COLO668 (cell line): ENCODE measurements around the gene TFAP2C.
"Not testable (repeated sequence)": the region's sequence is repeated elsewhere in the genome, so short reads cannot be mapped to it uniquely, and the experiment has no call there.

Source experiments
- DNase-seq: peaks from one replicate; lab custom pipeline; 2025; ENCODE audit not compliant: unreplicated experiment; lab: John Stamatoyannopoulos, UW

TFAP2C gene

GRCh38 chr20:56637576-56637975 is 8.5 kb downstream of the TFAP2C start:
- no peak for DNase-seq

- DNase-seq: no peak
Measured at GRCh38 chr20:56646599-56646998, 17.5 kb downstream of the TFAP2C start.

- DNase-seq: no peak
Measured at GRCh38 chr20:56653211-56653610, 24.1 kb downstream of the TFAP2C start.

- DNase-seq: no peak
Measured at GRCh38 chr20:56656632-56657031, 27.5 kb downstream of the TFAP2C start.

GRCh38 chr20:56657879-56658278 is 28.8 kb downstream of the TFAP2C start:
- no peak for DNase-seq

GRCh38 chr20:56658341-56658947 is 29.3 kb downstream of the TFAP2C start:
- DNase-seq: not testable (repeated sequence)

- no peak for DNase-seq
Measured at GRCh38 chr20:56663660-56664059, 34.6 kb downstream of the TFAP2C start.

- DNase-seq: no peak
Measured at GRCh38 chr20:56664796-56665195, 35.7 kb downstream of the TFAP2C start.

GRCh38 chr20:56665806-56666205 is 36.7 kb downstream of the TFAP2C start:
- no peak for DNase-seq

GRCh38 chr20:56673450-56673849 is 44.3 kb downstream of the TFAP2C start:
- DNase-seq: no peak

GRCh38 chr20:56676001-56676400 is 46.9 kb downstream of the TFAP2C start:
- no peak for DNase-seq

GRCh38 chr20:56676679-56677078 is 47.6 kb downstream of the TFAP2C start:
- DNase-seq: no peak

- no peak for DNase-seq
Measured at GRCh38 chr20:56683077-56683865, 54.2 kb downstream of the TFAP2C start.

- DNase-seq: no peak
Measured at GRCh38 chr20:56685879-56686278, 56.8 kb downstream of the TFAP2C start.

- DNase-seq: no peak
Measured at GRCh38 chr20:56687061-56687460, 58.0 kb downstream of the TFAP2C start.

GRCh38 chr20:56688106-56688505 is 59.0 kb downstream of the TFAP2C start:
- DNase-seq: no peak
